ENCODE data around the gene PDXDC1. TPM values are rescaled to one million over a fixed set of nuclear protein-coding genes. Genes with fewer than 3 reads are reported as not detected.
"Not testable (repeated sequence)": the region's sequence is repeated elsewhere in the genome, so short reads cannot be mapped to it uniquely, and the experiment has no call there.

The PDXDC1 gene
- total RNA-seq, 1 donor from 2014 or later = 71.4 TPM

GRCh38 chr16:15054357-15055140, 79.7 kb downstream of the PDXDC1 start:
- TF ChIP-seq CTCF (IDR thresholded peaks at IDR 0.05; ENCODE audit: borderline replicate concordance) = no peak
- Histone ChIP-seq H3K4me3 (peak overlapping the region; percentile 88), H3K36me3 (peaks cover 11% of the 10 kb centered on the region), H3K27ac (replicated peaks) (peak overlapping the region; percentile 92), H3K27me3 (ENCODE audit: low read depth) (no peaks in the 10 kb centered on the region), H3K9me3 (replicated peaks) (no peaks in the 10 kb centered on the region), H3K4me1 (peaks cover 35% of the 10 kb centered on the region)
- DNase-seq = no peak
- intact Hi-C loops (cut with micrococcal nuclease) = no loop called here

- peak overlapping the region; percentile 88 for H3K4me3 ChIP-seq
- no peaks in the 10 kb centered on the region for H3K27me3 ChIP-seq (ENCODE audit: low read depth)
- H3K9me3 ChIP-seq (replicated peaks) = no peaks in the 10 kb centered on the region
- no peak for DNase-seq
- H3K27ac ChIP-seq (replicated peaks) = peak overlapping the region; percentile 92
- no peak for TF ChIP-seq CTCF (IDR thresholded peaks at IDR 0.05; ENCODE audit: borderline replicate concordance)
- intact Hi-C loops (cut with micrococcal nuclease) = no loop called here
- H3K36me3 ChIP-seq = peaks cover 19% of the 10 kb centered on the region
- peaks cover 29% of the 10 kb centered on the region for H3K4me1 ChIP-seq
Observed at GRCh38 chr16:15055141-15056053, 80.6 kb downstream of the PDXDC1 start.

- H3K36me3 ChIP-seq = peaks cover 43% of the 10 kb centered on the region
- no peak overlapping the region for H3K4me3 ChIP-seq
- no peak for TF ChIP-seq CTCF (IDR thresholded peaks at IDR 0.05; ENCODE audit: borderline replicate concordance)
- peaks cover 28% of the 10 kb centered on the region for H3K4me1 ChIP-seq
- intact Hi-C loops (cut with micrococcal nuclease) = no loop called here
- no peaks in the 10 kb centered on the region for H3K27me3 ChIP-seq (ENCODE audit: low read depth)
- H3K9me3 ChIP-seq (replicated peaks) = no peaks in the 10 kb centered on the region
- H3K27ac ChIP-seq (replicated peaks) = no peak overlapping the region
- no peak for DNase-seq
Observed at GRCh38 chr16:15057681-15058417, 83.0 kb downstream of the PDXDC1 start.

- H3K27ac ChIP-seq (replicated peaks) = no peak overlapping the region
- H3K9me3 ChIP-seq (replicated peaks) = no peaks in the 10 kb centered on the region
- H3K36me3 ChIP-seq = peaks cover 58% of the 10 kb centered on the region
- H3K4me3 ChIP-seq = no peak overlapping the region
- no peak for TF ChIP-seq CTCF (IDR thresholded peaks at IDR 0.05; ENCODE audit: borderline replicate concordance)
- peaks cover 19% of the 10 kb centered on the region for H3K4me1 ChIP-seq
- DNase-seq = no peak
- no peaks in the 10 kb centered on the region for H3K27me3 ChIP-seq (ENCODE audit: low read depth)
- intact Hi-C loops (cut with micrococcal nuclease) = no loop called here
Observed at GRCh38 chr16:15059324-15059723, 84.5 kb downstream of the PDXDC1 start.

- H3K36me3 ChIP-seq = peaks cover 75% of the 10 kb centered on the region
- H3K27ac ChIP-seq (replicated peaks) = not testable (repeated sequence)
Observed at GRCh38 chr16:15062085-15062810, 87.4 kb downstream of the PDXDC1 start.

GRCh38 chr16:15065961-15066360, 91.1 kb downstream of the PDXDC1 start:
- intact Hi-C loops (cut with micrococcal nuclease); H3K9me3 ChIP-seq (replicated peaks): not testable (repeated sequence)
- H3K36me3 ChIP-seq = peaks cover 81% of the 10 kb centered on the region

More at GRCh38 chr16:15062085-15062810, 87.4 kb downstream of the PDXDC1 start:
- H3K27me3 ChIP-seq (ENCODE audit: low read depth); intact Hi-C loops (cut with micrococcal nuclease); DNase-seq; H3K4me3 ChIP-seq; H3K4me1 ChIP-seq; H3K9me3 ChIP-seq (replicated peaks): not testable (repeated sequence)

GRCh38 chr16:15066690-15067089, 91.9 kb downstream of the PDXDC1 start:
- DNase-seq; H3K27me3 ChIP-seq (ENCODE audit: low read depth); H3K9me3 ChIP-seq (replicated peaks); H3K27ac ChIP-seq (replicated peaks); H3K4me1 ChIP-seq; H3K4me3 ChIP-seq; intact Hi-C loops (cut with micrococcal nuclease): not testable (repeated sequence)
- peaks cover 79% of the 10 kb centered on the region for H3K36me3 ChIP-seq

More at GRCh38 chr16:15065961-15066360, 91.1 kb downstream of the PDXDC1 start:
- H3K4me3 ChIP-seq; H3K27ac ChIP-seq (replicated peaks); H3K27me3 ChIP-seq (ENCODE audit: low read depth); H3K4me1 ChIP-seq; DNase-seq: not testable (repeated sequence)

- H3K27ac ChIP-seq (replicated peaks); H3K9me3 ChIP-seq (replicated peaks); H3K27me3 ChIP-seq (ENCODE audit: low read depth); intact Hi-C loops (cut with micrococcal nuclease); H3K4me1 ChIP-seq; H3K4me3 ChIP-seq; DNase-seq: not testable (repeated sequence)
- H3K36me3 ChIP-seq = peaks cover 71% of the 10 kb centered on the region
Observed at GRCh38 chr16:15071013-15071412, 96.2 kb downstream of the PDXDC1 start.

Data from left ventricle myocardium inferior (tissue), 1 donor.